ENCODE data around the gene PARP6. TPM values are rescaled to one million over a fixed set of nuclear protein-coding genes. Genes with fewer than 3 reads are reported as not detected.

Gene PARP6
- total RNA-seq, 1 experiment from 2014 or later = 52.5 TPM

- H3K4me3 ChIP-seq = peak overlapping the region; percentile 96
- peaks cover 26% of the 10 kb centered on the region for H3K4me1 ChIP-seq
- no peaks in the 10 kb centered on the region for H3K27me3 ChIP-seq
- peak overlapping the region; percentile 98 for H3K27ac ChIP-seq
- DNase-seq = peak; percentile 87 to 91
- no peaks in the 10 kb centered on the region for H3K9me3 ChIP-seq (replicated peaks)
- H3K36me3 ChIP-seq = peaks cover 31% of the 10 kb centered on the region
Observed at GRCh38 chr15:72230197-72231065, 41.9 kb downstream of the PARP6 start.

- DNase-seq = no peak
- peak overlapping the region; percentile 96 for H3K4me3 ChIP-seq
- peaks cover 36% of the 10 kb centered on the region for H3K36me3 ChIP-seq
- peak overlapping the region; percentile 98 for H3K27ac ChIP-seq
- H3K4me1 ChIP-seq = peaks cover 28% of the 10 kb centered on the region
- H3K27me3 ChIP-seq = no peaks in the 10 kb centered on the region
- H3K9me3 ChIP-seq (replicated peaks) = no peaks in the 10 kb centered on the region
Observed at GRCh38 chr15:72229947-72230196, 42.5 kb downstream of the PARP6 start.

- Histone ChIP-seq H3K4me3 (peak overlapping the region; percentile 96), H3K36me3 (peaks cover 39% of the 10 kb centered on the region), H3K27me3 (no peaks in the 10 kb centered on the region), H3K4me1 (peaks cover 28% of the 10 kb centered on the region), H3K27ac (peak overlapping the region; percentile 98), H3K9me3 (replicated peaks) (no peaks in the 10 kb centered on the region)
- peak in 1 of 2 experiments; percentile 27 for DNase-seq
Observed at GRCh38 chr15:72229076-72229946, 43.0 kb downstream of the PARP6 start.

GRCh38 chr15:72227720-72228119 lies 44.6 kb downstream of the PARP6 start:
- peaks cover 55% of the 10 kb centered on the region for H3K36me3 ChIP-seq
- H3K4me1 ChIP-seq = peaks cover 31% of the 10 kb centered on the region
- H3K27me3 ChIP-seq = no peaks in the 10 kb centered on the region
- DNase-seq = no peak
- peak overlapping the region; percentile 98 for H3K27ac ChIP-seq
- H3K4me3 ChIP-seq = peak overlapping the region; percentile 96
- H3K9me3 ChIP-seq (replicated peaks) = no peaks in the 10 kb centered on the region

- Histone ChIP-seq H3K36me3 (peaks cover 60% of the 10 kb centered on the region), H3K9me3 (replicated peaks) (no peaks in the 10 kb centered on the region), H3K27ac (peak overlapping the region; percentile 98), H3K4me1 (peaks cover 26% of the 10 kb centered on the region), H3K27me3 (no peaks in the 10 kb centered on the region), H3K4me3 (peak overlapping the region; percentile 96)
- DNase-seq = peak in 1 of 2 experiments; percentile 32
Observed at GRCh38 chr15:72227192-72227586, 45.2 kb downstream of the PARP6 start.

GRCh38 chr15:72223278-72223677 lies 49.1 kb downstream of the PARP6 start:
- Histone ChIP-seq H3K27me3 (no peaks in the 10 kb centered on the region), H3K4me1 (peaks cover 26% of the 10 kb centered on the region), H3K9me3 (replicated peaks) (no peaks in the 10 kb centered on the region), H3K36me3 (peaks cover 91% of the 10 kb centered on the region), H3K4me3 (no peak overlapping the region), H3K27ac (no peak overlapping the region)
- DNase-seq = no peak

GRCh38 chr15:72222393-72222792 lies 50.0 kb downstream of the PARP6 start:
- Histone ChIP-seq H3K36me3 (peaks cover 95% of the 10 kb centered on the region), H3K27ac (no peak overlapping the region), H3K4me1 (peaks cover 26% of the 10 kb centered on the region), H3K4me3 (no peak overlapping the region), H3K27me3 (no peaks in the 10 kb centered on the region), H3K9me3 (replicated peaks) (no peaks in the 10 kb centered on the region)
- DNase-seq = no peak

GRCh38 chr15:72220687-72221086 lies 51.7 kb downstream of the PARP6 start:
- H3K36me3 ChIP-seq = peaks cover 97% of the 10 kb centered on the region
- H3K4me1 ChIP-seq = peaks cover 10% of the 10 kb centered on the region; the same call in 1 of the 2 replicates
- no peak overlapping the region for H3K4me3 ChIP-seq
- no peak for DNase-seq
- no peak overlapping the region for H3K27ac ChIP-seq
- H3K9me3 ChIP-seq (replicated peaks) = no peaks in the 10 kb centered on the region
- no peaks in the 10 kb centered on the region for H3K27me3 ChIP-seq

- Histone ChIP-seq H3K27me3 (no peaks in the 10 kb centered on the region), H3K36me3 (peaks cover 100% of the 10 kb centered on the region), H3K27ac (no peak overlapping the region), H3K9me3 (replicated peaks) (no peaks in the 10 kb centered on the region), H3K4me3 (no peak overlapping the region), H3K4me1 (no peaks in the 10 kb centered on the region)
- DNase-seq = no peak
Observed at GRCh38 chr15:72217216-72217615, 55.1 kb downstream of the PARP6 start.

GRCh38 chr15:72216079-72216478 lies 56.3 kb downstream of the PARP6 start:
- H3K36me3 ChIP-seq = peaks cover 100% of the 10 kb centered on the region
- H3K27me3 ChIP-seq = no peaks in the 10 kb centered on the region
- no peak overlapping the region for H3K4me3 ChIP-seq
- no peaks in the 10 kb centered on the region for H3K4me1 ChIP-seq
- H3K27ac ChIP-seq = no peak overlapping the region
- H3K9me3 ChIP-seq (replicated peaks) = no peaks in the 10 kb centered on the region
- DNase-seq = no peak

- Histone ChIP-seq H3K36me3 (peaks cover 99% of the 10 kb centered on the region), H3K4me1 (peaks cover 16% of the 10 kb centered on the region), H3K4me3 (no peak overlapping the region), H3K9me3 (replicated peaks) (no peaks in the 10 kb centered on the region), H3K27me3 (no peaks in the 10 kb centered on the region), H3K27ac (no peak overlapping the region)
- DNase-seq = no peak
Observed at GRCh38 chr15:72207558-72208085, 64.7 kb downstream of the PARP6 start.

- H3K9me3 ChIP-seq (replicated peaks) = no peaks in the 10 kb centered on the region
- H3K27ac ChIP-seq = no peak overlapping the region
- no peaks in the 10 kb centered on the region for H3K27me3 ChIP-seq
- H3K4me3 ChIP-seq = no peak overlapping the region
- no peak for DNase-seq
- H3K36me3 ChIP-seq = peaks cover 99% of the 10 kb centered on the region
- peaks cover 24% of the 10 kb centered on the region for H3K4me1 ChIP-seq
Observed at GRCh38 chr15:72206677-72207000, 65.7 kb downstream of the PARP6 start.

GRCh38 chr15:72205896-72206676 lies 66.3 kb downstream of the PARP6 start:
- Histone ChIP-seq H3K27ac (no peak overlapping the region), H3K27me3 (no peaks in the 10 kb centered on the region), H3K4me1 (peaks cover 30% of the 10 kb centered on the region), H3K4me3 (no peak overlapping the region), H3K9me3 (replicated peaks) (no peaks in the 10 kb centered on the region), H3K36me3 (peaks cover 99% of the 10 kb centered on the region)
- DNase-seq = no peak

GRCh38 chr15:72205273-72205672 lies 67.1 kb downstream of the PARP6 start:
- no peak for DNase-seq
- Histone ChIP-seq H3K27me3 (no peaks in the 10 kb centered on the region), H3K4me1 (peaks cover 32% of the 10 kb centered on the region), H3K36me3 (peaks cover 99% of the 10 kb centered on the region), H3K4me3 (no peak overlapping the region), H3K9me3 (replicated peaks) (no peaks in the 10 kb centered on the region), H3K27ac (no peak overlapping the region)

GRCh38 chr15:72203507-72203837 lies 68.9 kb downstream of the PARP6 start:
- peaks cover 100% of the 10 kb centered on the region for H3K36me3 ChIP-seq
- no peaks in the 10 kb centered on the region for H3K9me3 ChIP-seq (replicated peaks)
- H3K27me3 ChIP-seq = no peaks in the 10 kb centered on the region
- no peak for DNase-seq
- no peak overlapping the region for H3K4me3 ChIP-seq
- no peak overlapping the region for H3K27ac ChIP-seq
- peaks cover 32% of the 10 kb centered on the region for H3K4me1 ChIP-seq
